Measurements from ENCODE around the gene ATXN7L1. TPM values are rescaled to one million over a fixed set of nuclear protein-coding genes. Genes with fewer than 3 reads are reported as not detected.

Gene ATXN7L1
- total RNA-seq, 1 experiment from 2014 or later, result 14.6 TPM

- TF ChIP-seq EZH2 (IDR thresholded peaks at IDR 0.05; ENCODE audit: low read depth), result no peak
- TF ChIP-seq CTCF (conservative IDR thresholded peaks at IDR 0.05), result no peak
- H3K4me1 ChIP-seq (replicated peaks; ENCODE audit: insufficient read depth), result no peaks in the 10 kb centered on the region
- POLR2A ChIA-PET (ENCODE audit: unreplicated experiment), result interaction anchor here (0.6 kb wide), 1 partner anchor 36 kb away, joined by 7 read pairs; no protein-coding TSS in a partner anchor
- no peaks in the 10 kb centered on the region for H3K9me2 ChIP-seq (ENCODE audit: insufficient read depth)
- DNase-seq, result no peak
- H3K27ac ChIP-seq, result no peak overlapping the region
- no peak overlapping the region for H2AFZ ChIP-seq
- H3K9me3 ChIP-seq (ENCODE audit: insufficient read depth, low read depth), result no peaks in the 10 kb centered on the region
- no peaks in the 10 kb centered on the region for H3K36me3 ChIP-seq (ENCODE audit: low read depth)
- H3K79me2 ChIP-seq (ENCODE audit: low read depth), result no peaks in the 10 kb centered on the region
- BruUV-seq (replicated peaks), result no TSS peak
- intact Hi-C loops (cut with micrococcal nuclease; ENCODE audit: unreplicated experiment), result no loop called here
- no peak overlapping the region for H3K4me2 ChIP-seq
- no peaks in the 10 kb centered on the region for H4K20me1 ChIP-seq (ENCODE audit: insufficient read depth)
- H3K27me3 ChIP-seq (ENCODE audit: insufficient read depth, low read depth), result no peaks in the 10 kb centered on the region
- no peaks in the 10 kb centered on the region for H3F3A ChIP-seq (ENCODE audit: insufficient read depth, low read depth)
- H3K4me3 ChIP-seq, result no peak overlapping the region
- CTCF ChIA-PET, result no interaction called here
Measured at GRCh38 chr7:105611856-105612775, 264.3 kb downstream of the ATXN7L1 start.

GRCh38 chr7:105610165-105610930, 266.1 kb downstream of the ATXN7L1 start:
- CTCF ChIA-PET, result interaction anchor here (0.6 kb wide), 1 partner anchor 124 kb away, joined by 3 read pairs; no protein-coding TSS in a partner anchor
- H3K4me1 ChIP-seq (replicated peaks; ENCODE audit: insufficient read depth), result no peaks in the 10 kb centered on the region
- H3K27ac ChIP-seq, result no peak overlapping the region
- no peaks in the 10 kb centered on the region for H3F3A ChIP-seq (ENCODE audit: insufficient read depth, low read depth)
- no peaks in the 10 kb centered on the region for H3K36me3 ChIP-seq (ENCODE audit: low read depth)
- no peaks in the 10 kb centered on the region for H3K79me2 ChIP-seq (ENCODE audit: low read depth)
- no peak overlapping the region for H2AFZ ChIP-seq
- POLR2A ChIA-PET (ENCODE audit: unreplicated experiment), result no interaction called here
- no peak overlapping the region for H3K4me3 ChIP-seq
- TF ChIP-seq CTCF (conservative IDR thresholded peaks at IDR 0.05) (no peak), EZH2 (IDR thresholded peaks at IDR 0.05; ENCODE audit: low read depth) (no peak)
- no TSS peak for BruUV-seq (replicated peaks)
- intact Hi-C loops (cut with micrococcal nuclease; ENCODE audit: unreplicated experiment), result no loop called here
- no peaks in the 10 kb centered on the region for H3K27me3 ChIP-seq (ENCODE audit: insufficient read depth, low read depth)
- H3K4me2 ChIP-seq, result no peak overlapping the region
- DNase-seq, result no peak
- H3K9me3 ChIP-seq (ENCODE audit: insufficient read depth, low read depth), result no peaks in the 10 kb centered on the region
- no peaks in the 10 kb centered on the region for H3K9me2 ChIP-seq (ENCODE audit: insufficient read depth)
- H4K20me1 ChIP-seq (ENCODE audit: insufficient read depth), result no peaks in the 10 kb centered on the region

- no peak for TF ChIP-seq CTCF (conservative IDR thresholded peaks at IDR 0.05)
- no peak for TF ChIP-seq EZH2 (IDR thresholded peaks at IDR 0.05; ENCODE audit: low read depth)
- Histone ChIP-seq H3K27me3 (ENCODE audit: insufficient read depth, low read depth) (no peaks in the 10 kb centered on the region), H3K4me2 (no peak overlapping the region), H2AFZ (no peak overlapping the region), H3K4me1 (replicated peaks; ENCODE audit: insufficient read depth) (no peaks in the 10 kb centered on the region), H3K4me3 (no peak overlapping the region), H3K79me2 (ENCODE audit: low read depth) (no peaks in the 10 kb centered on the region), H3K9me3 (ENCODE audit: insufficient read depth, low read depth) (no peaks in the 10 kb centered on the region), H3F3A (ENCODE audit: insufficient read depth, low read depth) (no peaks in the 10 kb centered on the region), H4K20me1 (ENCODE audit: insufficient read depth) (no peaks in the 10 kb centered on the region), H3K36me3 (ENCODE audit: low read depth) (no peaks in the 10 kb centered on the region), H3K27ac (no peak overlapping the region), H3K9me2 (ENCODE audit: insufficient read depth) (no peaks in the 10 kb centered on the region)
- CTCF ChIA-PET, result no interaction called here
- no peak for DNase-seq
- no TSS peak for BruUV-seq (replicated peaks)
- intact Hi-C loops (cut with micrococcal nuclease; ENCODE audit: unreplicated experiment), result no loop called here
- POLR2A ChIA-PET (ENCODE audit: unreplicated experiment), result no interaction called here
Measured at GRCh38 chr7:105602325-105603305, 273.8 kb downstream of the ATXN7L1 start.
